Measurements from ENCODE around the gene TMEM9B. TPM values are rescaled to one million over a fixed set of nuclear protein-coding genes. Genes with fewer than 3 reads are reported as not detected.

The TMEM9B gene
- total RNA-seq, 1 experiment from 2014 or later = 13.6 TPM

DNA sequence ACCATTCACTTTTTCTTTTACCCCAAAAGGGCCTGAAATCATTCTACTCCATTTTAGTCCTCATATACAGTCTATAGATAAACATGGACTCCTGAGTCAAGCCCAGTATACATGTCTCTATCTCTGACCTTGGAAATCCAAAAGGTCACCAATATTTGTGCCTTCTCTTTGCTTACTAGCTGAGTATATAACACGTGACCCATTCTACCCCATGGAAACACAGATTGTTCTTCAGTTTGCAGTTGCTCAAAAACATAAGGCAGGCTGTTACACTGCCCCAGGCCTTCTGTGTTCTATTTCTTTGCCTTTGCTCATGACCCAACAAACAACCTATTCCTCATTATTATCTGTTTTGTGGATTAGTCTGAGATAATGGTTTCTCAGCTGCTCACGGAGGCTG, 33.8 kb upstream of the TMEM9B start:
- TF ChIP-seq, protein P1, sequence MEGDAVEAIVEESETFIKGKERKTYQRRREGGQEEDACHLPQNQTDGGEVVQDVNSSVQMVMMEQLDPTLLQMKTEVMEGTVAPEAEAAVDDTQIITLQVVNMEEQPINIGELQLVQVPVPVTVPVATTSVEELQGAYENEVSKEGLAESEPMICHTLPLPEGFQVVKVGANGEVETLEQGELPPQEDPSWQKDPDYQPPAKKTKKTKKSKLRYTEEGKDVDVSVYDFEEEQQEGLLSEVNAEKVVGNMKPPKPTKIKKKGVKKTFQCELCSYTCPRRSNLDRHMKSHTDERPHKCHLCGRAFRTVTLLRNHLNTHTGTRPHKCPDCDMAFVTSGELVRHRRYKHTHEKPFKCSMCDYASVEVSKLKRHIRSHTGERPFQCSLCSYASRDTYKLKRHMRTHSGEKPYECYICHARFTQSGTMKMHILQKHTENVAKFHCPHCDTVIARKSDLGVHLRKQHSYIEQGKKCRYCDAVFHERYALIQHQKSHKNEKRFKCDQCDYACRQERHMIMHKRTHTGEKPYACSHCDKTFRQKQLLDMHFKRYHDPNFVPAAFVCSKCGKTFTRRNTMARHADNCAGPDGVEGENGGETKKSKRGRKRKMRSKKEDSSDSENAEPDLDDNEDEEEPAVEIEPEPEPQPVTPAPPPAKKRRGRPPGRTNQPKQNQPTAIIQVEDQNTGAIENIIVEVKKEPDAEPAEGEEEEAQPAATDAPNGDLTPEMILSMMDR (conservative IDR thresholded peaks at IDR 0.05) = no peak

More for the DNA sequence above, 33.8 kb upstream of the TMEM9B start:
- Histone ChIP-seq H3K9me3 (ENCODE audit: control insufficient read depth, low read depth, low read length) (no peaks in the 10 kb centered on the region), H2BK120ac (ENCODE audit: low read depth, low read length, poor library complexity, severe bottlenecking) (no peak overlapping the region), H3K27ac (ENCODE audit: insufficient read length, low read depth, low read length) (no peak overlapping the region), H3K79me1 (ENCODE audit: insufficient read depth, low read depth, low read length, poor library complexity, severe bottlenecking) (no peaks in the 10 kb centered on the region), H3K4ac (ENCODE audit: low read depth, low read length) (no peak overlapping the region), H3K27me3 (ENCODE audit: insufficient read depth, low read length) (peaks cover 8% of the 10 kb centered on the region), H3K23ac (ENCODE audit: insufficient read length, low read depth, low read length) (no peak overlapping the region), H3K79me2 (ENCODE audit: insufficient read depth, low read length) (no peaks in the 10 kb centered on the region), H2AFZ (ENCODE audit: low read length) (no peak overlapping the region), H2BK15ac (ENCODE audit: low read depth, low read length) (no peak overlapping the region), H2AK5ac (ENCODE audit: insufficient read length, low read length) (no peak overlapping the region), H2BK5ac (ENCODE audit: insufficient read length, low read length) (no peak overlapping the region), H4K91ac (ENCODE audit: insufficient read length, low read depth, low read length) (no peak overlapping the region), H3K4me2 (ENCODE audit: insufficient read depth, insufficient read length, low read length) (no peak overlapping the region), H4K20me1 (ENCODE audit: control insufficient read depth, insufficient read depth, insufficient read length) (no peaks in the 10 kb centered on the region), H3K18ac (ENCODE audit: insufficient read length, low read depth, low read length) (no peak overlapping the region), H2BK12ac (ENCODE audit: insufficient read length, low read depth, low read length) (no peak overlapping the region), H3K56ac (ENCODE audit: insufficient read length, low read depth, low read length) (no peak overlapping the region), H3K14ac (ENCODE audit: insufficient read depth, low read length) (no peak overlapping the region), H3T11ph (ENCODE audit: low read length) (no peak overlapping the region), H2BK20ac (ENCODE audit: low read depth, low read length, poor library complexity, severe bottlenecking) (no peak overlapping the region), H4K8ac (replicated peaks; ENCODE audit: insufficient read length, low read depth, low read length) (no peak overlapping the region), H3K23me2 (ENCODE audit: insufficient read length, low read depth, low read length, poor library complexity, severe bottlenecking) (peaks cover under 1% of the 10 kb centered on the region), H3K4me1 (ENCODE audit: insufficient read depth, low read length) (no peaks in the 10 kb centered on the region), H4K5ac (ENCODE audit: insufficient read length, low read depth, low read length) (no peak overlapping the region), H3K9ac (ENCODE audit: extremely low read depth, insufficient read length, low read length) (no peak overlapping the region)
- no CpG with 5 or more reads among the region's 2 CpGs for WGBS (ENCODE audit: extremely low coverage, insufficient read length, low lambda C conversion rate)
- H3K9me3 Mint-ChIP-seq = no peaks in the 10 kb centered on the region
- no peak for DNase-seq
- peaks cover 29% of the 10 kb centered on the region for H3K27me3 Mint-ChIP-seq (ENCODE audit: low read depth)
- H3K36me3 Mint-ChIP-seq (ENCODE audit: insufficient read depth in 1 of 3, low read depth in 3 of 3) = no peaks in the 10 kb centered on the region
- H3K27ac Mint-ChIP-seq = no peak overlapping the region
- H3K4me1 Mint-ChIP-seq = peaks cover under 1 to 6% of the 10 kb centered on the region in 2 experiments
- H3K4me3 Mint-ChIP-seq = no peak overlapping the region

Measured in H9 (cell line).